HUES6 (cell line): ENCODE data around the gene CNEP1R1.

ENCODE experiments used
- H3K27ac ChIP-seq: 2 replicates; pipeline ENCODE4 v1.7.0; 2013; ENCODE audit warnings: low read depth, mild to moderate bottlenecking, low read length, inconsistent platforms
- H3K27me3 ChIP-seq: 2 replicates; pipeline ENCODE4 v1.6.1; 2013; ENCODE audit warnings: low read length; ENCODE audit not compliant: control insufficient read depth, insufficient read depth
- H3K36me3 ChIP-seq: 2 replicates; pipeline ENCODE4 v1.6.1; 2013; ENCODE audit warnings: low read length; ENCODE audit not compliant: control insufficient read depth, insufficient read depth
- H3K4me1 ChIP-seq: 2 replicates; pipeline ENCODE4 v1.6.1; 2013; ENCODE audit warnings: low read length; ENCODE audit not compliant: control insufficient read depth, insufficient read depth
- H3K4me3 ChIP-seq: 2 replicates; pipeline ENCODE4 v1.5.1; 2013; ENCODE audit warnings: low read depth, low read length
- H3K9ac ChIP-seq: one replicate; pipeline ENCODE4 v1.6.1; 2013; ENCODE audit warnings: mild to moderate bottlenecking, low read length
- H3K9me3 ChIP-seq: 2 replicates; pipeline ENCODE4 v1.6.1; 2013; ENCODE audit warnings: low read depth, low read length; ENCODE audit not compliant: control insufficient read depth, insufficient read depth

CNEP1R1 gene

DNA sequence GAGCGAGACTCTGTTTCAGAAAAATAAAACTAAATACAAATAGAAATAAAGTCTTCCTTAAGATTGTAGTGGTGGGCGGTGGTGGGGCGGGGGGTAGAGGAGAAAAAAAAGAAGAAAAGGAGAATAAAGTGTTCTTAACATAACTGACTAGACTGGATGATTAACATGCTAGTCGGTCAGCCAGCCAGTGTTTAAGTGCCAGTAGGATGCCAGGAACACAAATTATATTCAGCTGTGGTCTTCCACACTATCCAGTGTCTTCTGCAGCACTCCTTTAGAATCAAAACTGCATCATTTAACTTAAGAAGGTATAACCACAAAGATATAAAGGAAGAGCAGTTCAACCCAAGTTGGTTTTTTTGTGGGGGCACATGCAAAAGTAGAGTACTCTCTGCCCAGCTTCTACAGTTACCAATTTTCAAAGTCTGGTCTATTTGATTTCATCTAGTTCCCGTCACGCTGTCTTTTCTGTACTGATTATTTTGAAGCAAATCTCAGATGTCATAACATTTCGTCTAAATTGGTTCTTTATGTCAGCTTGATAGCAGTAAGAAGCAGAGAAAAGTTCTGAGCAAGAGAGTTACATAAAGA lies 56.5 kb downstream of the CNEP1R1 start:
- Histone ChIP-seq H3K4me1 (no peaks in the 10 kb centered on the region), H3K27me3 (no peaks in the 10 kb centered on the region), H3K9ac (no peak overlapping the region), H3K4me3 (no peak overlapping the region), H3K9me3 (no peaks in the 10 kb centered on the region), H3K27ac (no peak overlapping the region), H3K36me3 (peaks cover 74% of the 10 kb centered on the region)

DNA sequence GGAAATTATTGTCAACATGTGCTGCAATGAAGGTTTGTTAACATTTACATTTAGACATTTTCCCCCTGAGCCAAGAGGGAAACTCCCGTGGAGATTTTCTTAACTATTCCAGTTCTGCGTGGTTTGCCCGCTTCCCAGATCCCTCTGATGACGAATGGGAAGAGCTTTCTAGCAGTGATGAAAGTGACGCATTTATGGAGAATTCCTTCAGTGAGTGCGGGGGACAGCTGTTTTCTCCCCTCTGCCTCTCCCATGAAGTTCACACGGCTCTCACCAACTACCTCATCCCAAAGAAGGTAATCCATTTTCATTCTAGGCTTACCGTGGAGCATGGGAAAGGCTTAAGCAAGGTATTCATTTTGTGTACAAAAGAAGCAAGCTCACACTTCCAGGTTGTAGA lies 59.0 kb downstream of the CNEP1R1 start:
- no peaks in the 10 kb centered on the region for H3K4me1 ChIP-seq
- peaks cover 77% of the 10 kb centered on the region for H3K36me3 ChIP-seq

DNA sequence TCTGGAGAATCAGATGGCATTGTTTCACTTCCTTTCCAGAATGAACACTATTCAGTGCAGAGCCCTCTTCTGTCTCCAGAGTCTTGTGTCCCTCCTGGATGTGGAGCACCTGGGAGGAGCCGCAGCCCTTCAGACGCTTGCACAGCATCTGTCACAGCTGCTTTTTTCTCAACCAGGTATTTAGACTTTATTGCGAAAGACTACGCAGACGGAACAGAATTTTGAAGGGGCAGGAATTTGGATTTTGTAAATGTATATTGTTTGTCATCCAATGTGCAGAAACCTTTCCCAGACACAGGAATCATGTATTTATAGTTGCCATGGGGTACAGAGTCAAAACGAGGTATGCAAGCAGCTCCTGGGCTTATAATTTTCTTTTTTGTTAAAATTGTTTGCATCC lies 61.2 kb downstream of the CNEP1R1 start:
- Histone ChIP-seq H3K27me3 (no peaks in the 10 kb centered on the region), H3K4me1 (no peaks in the 10 kb centered on the region), H3K36me3 (peaks cover 71% of the 10 kb centered on the region), H3K4me3 (no peak overlapping the region), H3K9me3 (no peaks in the 10 kb centered on the region), H3K9ac (no peak overlapping the region), H3K27ac (no peak overlapping the region)

More for the DNA sequence above, 59.0 kb downstream of the CNEP1R1 start:
- no peak overlapping the region for H3K9ac ChIP-seq
- H3K4me3 ChIP-seq: no peak overlapping the region
- H3K9me3 ChIP-seq: no peaks in the 10 kb centered on the region
- H3K27ac ChIP-seq: no peak overlapping the region
- no peaks in the 10 kb centered on the region for H3K27me3 ChIP-seq
